Bone marrow (tissue), 2 donors: ENCODE results near the gene CRACR2A.

Experiments used
- DNase-seq, 2 donors: peaks; one replicate each; lab custom pipeline; 2025; lab: John Stamatoyannopoulos, UW

Gene CRACR2A

DNA sequence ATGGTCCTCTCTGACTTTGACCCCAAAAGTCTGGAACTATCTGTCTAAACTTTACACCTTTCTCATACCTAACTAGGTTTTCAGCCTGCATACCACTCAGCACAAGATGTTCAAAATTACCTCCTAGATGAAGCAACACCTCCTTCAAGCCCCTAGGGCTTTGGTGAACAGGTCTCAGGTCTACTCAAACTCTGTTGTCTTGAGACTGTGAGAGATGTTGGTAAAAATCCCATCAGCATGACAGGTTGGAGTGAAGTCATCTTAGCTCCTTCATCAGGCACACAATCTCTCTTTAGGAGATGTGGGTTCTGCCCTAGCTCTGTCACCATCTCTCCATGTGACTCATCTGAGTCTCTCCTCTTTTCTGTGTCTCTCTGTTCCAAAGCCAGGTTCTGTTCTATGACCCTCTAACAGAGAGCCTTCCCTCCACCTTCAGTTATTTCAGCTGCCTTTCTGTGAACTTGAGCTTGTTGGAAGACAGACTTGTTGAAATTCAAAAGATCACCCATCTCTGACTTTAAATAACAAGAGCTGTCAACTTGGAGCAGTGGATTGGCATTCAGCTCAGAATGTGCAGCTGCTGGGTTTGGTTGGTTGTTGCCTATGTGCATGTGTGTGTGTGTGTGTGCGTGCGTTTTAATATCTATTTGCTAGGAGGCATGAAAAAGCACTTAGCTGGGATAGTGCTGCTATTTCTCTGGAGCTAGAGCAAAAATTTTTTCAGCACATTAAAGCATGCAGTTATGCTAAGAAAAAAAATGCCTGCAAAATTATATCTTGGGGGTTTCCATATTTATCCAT, 130.7 kb downstream of the CRACR2A start:
- DNase-seq = no peak

DNA sequence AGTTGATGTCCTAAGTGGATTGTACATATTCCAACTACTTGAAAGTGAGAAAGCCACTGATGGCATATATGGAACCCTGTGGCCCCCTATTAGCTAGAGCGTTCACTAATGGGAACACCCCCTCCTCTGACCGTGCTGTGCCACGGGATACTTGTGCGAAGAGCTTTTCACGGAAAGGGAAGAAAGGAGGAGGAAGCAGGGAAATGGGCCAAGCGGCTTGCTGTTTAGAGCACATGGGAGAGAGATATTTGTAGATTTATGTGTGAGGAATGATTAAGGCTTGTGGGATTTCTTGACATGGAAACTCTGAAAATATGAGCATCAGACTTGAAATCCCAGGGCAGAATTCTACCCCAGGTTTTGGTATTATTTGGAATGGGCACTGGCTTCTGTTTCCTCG, 132.1 kb downstream of the CRACR2A start:
- no peak for DNase-seq

DNA sequence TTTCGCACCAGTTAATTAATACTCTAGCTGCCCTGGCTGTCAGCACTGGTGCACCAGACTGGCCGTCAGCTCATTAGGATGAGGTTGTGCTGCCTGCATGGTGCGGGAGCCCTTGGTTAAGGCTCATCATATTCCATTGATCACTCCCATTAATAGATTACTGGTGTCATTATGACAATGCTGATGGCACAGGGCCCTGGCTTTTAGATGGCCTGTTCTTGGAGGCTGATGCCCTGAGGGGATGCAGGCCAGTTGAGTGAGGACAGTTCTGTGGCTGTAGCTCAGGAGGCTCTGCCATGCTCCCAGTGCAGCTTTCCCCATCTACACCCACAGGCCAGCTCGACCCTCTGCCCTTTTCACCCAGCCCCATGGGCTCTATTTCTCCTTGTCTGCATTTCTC, 135.3 kb downstream of the CRACR2A start:
- DNase-seq = no peak

DNA sequence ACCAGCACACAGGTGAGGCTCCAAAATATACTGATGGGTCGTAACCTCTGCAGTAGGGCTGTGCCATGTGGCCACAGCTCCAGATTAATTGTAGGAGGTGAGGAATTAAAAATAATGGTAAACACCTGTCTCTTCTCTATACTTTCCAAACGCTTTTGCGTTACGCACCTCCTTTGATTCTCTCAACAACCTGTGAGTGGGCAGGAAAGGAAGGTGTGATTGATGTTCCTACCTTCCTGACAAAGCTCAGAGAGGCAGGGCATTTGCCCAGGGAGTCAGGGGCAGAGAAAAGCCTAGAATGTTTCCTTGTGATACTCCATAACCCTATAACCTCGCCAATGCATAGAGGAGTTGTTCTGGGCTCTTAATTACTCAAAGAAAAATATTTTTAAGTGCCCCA, 137.0 kb downstream of the CRACR2A start:
- no peak for DNase-seq

DNA sequence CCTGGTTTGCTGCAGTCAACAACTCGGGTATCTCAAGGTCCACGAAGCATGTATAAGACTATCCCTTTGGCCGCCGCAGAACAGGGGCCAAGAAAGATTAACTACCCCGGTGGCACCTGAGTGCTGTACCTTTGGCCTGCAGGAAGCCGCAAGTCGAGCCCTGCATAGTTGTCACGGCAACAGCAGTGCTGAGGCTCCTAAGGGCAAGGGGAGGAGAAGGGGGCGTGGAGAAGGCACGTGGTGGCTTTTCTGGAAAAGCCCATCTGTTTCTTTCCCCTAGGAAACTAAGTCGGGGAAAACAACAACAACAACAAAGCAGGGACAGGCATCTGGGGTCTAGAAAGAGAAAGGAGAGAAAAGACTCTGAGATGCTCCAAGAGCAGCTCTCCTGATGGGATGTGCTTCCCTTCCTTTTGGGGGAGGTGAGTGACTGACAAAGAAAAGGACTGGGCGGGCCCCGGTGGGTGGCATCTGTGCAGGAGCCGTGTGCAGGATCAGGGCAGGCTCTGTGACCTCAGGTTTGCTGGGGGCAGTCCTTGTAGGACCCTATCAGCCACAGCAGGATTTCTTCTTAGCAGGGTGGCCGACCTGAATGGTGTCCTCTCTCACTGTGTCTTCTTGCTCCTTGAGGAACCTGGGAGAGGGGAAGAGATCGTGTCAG, 138.0 kb downstream of the CRACR2A start:
- DNase-seq = no peak

DNA sequence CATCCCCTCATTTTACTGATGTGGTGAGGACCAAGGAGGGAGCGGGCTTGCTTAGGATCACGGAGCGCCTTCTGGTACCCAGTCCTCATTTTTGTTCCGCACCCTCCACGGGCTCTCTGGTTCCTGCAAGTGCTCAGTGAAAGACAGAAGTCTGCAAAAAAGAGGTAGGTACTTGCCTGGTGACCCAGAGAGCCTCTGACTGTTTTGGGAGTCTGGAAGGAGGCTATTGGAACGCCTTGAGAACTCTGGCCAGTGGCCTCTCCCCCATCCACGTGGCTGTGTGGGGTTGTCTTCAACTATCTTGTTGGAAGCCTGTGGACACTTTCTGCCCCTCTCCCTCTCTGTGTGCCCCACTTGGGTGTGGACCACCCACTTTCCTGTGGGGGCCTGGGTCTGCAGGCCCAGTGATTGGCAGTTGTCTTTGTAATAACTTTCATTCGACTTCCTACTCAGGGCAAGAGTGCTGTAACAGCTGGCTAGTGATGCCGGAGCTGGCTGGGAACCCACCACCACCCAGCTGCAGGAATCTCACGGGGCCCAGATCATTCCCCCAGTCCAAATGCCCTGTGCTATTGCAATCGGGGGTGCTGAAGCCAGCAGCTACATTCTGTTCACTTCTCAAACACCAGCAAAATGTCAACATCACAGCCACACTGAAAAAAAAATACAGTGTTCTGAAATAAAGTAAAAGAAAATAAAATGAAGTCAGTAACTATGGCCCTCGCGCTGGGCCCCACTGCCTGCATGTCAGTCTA, 139.1 kb downstream of the CRACR2A start:
- DNase-seq = no peak

DNA sequence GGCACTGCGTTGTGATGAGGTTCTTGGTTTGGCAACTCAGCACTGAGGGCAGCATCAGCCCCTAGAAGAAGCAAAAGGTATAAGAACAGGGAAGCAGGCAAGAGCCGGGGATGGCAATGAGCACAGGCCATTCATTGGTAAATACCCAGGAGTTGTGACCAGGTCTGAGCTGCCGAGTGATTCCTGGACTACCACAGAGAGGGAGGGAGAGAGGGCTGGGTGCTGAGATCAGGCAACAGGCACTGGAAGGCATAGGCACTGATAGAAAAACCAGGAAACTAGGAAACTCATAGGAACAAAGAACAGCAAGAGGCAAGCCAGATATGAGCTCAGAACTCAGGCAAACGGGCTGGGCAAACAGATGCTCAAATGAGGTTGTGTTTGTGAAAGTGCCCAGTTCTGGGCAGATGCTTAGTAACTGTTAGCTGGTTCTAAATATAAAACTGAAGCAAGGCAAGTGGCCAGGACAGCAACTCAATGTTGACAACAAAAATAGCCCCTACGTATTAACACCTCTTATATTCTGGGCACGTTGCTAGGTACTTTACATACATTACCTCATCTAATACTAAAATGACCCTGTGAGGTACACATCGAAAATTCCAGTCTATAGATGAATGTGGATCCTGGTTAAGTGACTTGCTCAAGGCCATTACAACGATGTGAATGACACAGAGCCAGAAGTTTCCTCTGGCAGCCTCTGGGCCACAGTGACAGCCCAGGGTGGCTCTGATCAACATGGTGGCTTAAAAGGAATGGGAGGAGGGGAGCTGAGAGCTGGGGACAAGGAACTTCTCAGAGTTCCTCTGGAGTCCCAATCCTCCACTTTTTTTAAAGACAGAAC, 140.8 kb downstream of the CRACR2A start:
- no peak for DNase-seq

DNA sequence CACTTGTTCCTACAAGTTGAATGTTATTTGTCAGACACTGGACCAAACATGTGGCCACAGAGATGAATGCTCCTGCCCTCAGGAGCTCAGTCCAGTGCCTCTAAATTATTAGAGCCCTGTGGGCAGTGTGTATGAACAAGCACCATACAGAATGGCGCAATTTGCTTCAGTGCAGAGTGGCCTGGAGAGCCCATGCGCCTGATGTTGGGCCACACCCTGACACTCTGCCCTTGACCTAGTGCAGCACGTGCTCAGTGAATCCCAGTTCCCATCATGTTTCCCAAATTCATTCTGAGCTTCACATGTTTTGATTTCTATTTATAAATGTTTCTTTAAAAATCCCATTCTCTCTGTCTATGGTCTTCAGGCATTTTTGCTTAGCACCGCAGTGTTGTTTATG, 145.1 kb downstream of the CRACR2A start:
- DNase-seq = no peak

DNA sequence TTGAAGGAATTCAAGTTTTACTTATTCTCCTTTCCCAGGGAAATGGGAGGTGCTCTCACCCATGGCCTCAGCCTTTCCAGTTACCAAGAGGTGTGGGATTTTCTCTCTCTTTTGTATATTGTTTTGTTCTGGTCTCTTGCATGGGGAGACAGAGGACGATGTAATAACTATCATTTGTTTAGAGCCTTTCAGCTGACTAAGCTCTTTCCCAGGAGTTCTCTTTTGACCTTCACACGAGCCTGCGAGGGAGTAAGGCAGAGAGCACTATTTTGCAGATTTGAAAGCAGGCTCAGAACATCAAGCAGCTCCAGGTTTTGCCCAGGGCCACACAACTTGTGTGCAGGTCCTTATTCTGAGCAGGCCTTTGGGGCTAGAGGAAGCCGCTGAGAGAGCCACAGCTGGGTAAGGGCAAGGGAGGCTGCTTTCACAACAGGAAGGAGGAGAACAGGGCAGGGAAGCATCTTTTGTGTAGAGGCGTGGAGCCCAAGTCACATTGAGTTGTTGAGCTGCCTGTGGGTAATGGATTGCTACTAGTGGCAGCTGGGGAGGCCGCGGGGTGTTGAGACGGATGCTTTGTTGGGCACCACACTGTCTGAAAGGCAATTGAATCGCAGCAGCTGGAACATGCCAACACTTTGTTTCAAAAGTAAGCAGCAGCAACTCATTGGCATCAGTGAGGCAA, 145.7 kb downstream of the CRACR2A start:
- DNase-seq = no peak

DNA sequence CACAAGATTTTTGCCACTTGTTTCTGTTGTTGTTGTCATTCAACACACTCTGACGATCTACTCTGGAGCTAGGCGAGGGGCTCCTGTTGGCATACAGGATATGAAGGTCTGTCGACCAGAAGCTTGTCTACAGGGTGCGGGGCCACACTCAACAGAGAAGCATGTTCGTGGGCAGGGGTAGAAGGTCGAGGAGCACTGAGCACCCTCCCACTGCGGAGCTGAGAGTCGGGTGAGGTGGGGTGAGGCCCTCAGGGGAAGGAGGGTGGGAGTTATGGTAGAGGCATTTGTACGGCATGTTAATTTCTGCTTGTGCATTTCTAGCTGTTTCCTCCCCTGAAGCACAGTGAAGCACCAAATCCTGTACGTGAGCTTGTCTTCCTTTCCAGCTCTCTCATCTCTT, 146.8 kb downstream of the CRACR2A start:
- DNase-seq = no peak

DNA sequence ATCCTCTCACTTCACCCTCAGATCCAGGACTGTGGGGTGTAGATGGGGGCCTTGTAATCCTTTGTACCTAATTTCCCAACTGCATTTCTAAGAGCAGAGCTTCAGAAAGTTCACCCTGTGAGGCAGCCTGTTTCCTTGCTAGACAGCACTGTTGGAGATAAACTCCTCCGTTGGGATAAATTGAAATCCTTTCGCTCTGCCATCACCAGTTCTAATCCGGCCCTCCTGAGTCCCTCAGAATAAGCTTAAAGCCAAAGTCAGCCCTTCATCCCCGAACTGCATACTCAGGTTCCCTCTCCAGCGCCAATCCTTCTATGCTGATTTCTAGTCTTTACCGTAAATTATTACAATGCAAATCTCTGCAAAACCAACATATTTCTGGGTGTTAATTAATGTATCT, 147.2 kb downstream of the CRACR2A start:
- DNase-seq = no peak

DNA sequence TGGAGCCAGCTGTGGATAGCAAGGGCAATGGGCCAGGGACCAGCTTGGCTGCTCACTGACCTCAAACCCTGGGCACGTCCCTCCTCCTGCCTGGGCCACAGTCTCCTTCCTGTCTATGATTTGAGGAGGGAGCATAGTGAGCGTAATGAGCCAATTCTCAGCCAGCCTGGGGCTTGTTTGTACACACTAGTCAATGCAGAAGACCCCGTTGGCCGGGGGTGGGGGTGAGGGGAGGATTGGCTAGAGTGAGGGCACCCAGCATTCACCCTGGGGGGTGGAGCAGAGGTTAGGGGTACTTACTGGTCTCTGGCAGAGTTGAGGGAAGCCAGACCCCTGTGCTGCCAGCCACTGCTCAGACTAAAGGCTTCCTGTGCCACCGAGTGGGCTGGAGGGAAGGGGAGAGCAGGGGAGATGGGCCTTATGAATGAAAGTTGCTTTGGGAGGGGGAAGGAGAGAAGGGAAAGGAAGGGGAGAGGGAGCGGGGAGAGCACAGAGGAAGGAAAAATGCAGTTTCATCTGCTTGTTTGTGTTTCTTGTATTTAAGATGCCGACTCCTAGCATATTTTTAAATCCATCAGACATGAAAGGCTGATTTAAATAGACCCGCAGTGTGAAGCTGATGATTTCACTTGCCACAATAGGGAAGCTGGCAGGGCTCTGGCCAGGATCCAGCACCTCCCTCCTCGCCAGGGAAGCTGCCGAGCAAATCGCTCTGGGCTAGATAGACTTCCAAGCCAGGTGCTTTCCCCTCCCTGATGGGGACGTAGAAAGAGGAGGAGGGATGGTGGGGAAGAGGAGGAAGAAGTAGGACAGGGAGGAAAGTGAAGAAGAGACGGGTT, 147.9 kb downstream of the CRACR2A start:
- DNase-seq = peak in 1 of 2 donors; percentile 2

DNA sequence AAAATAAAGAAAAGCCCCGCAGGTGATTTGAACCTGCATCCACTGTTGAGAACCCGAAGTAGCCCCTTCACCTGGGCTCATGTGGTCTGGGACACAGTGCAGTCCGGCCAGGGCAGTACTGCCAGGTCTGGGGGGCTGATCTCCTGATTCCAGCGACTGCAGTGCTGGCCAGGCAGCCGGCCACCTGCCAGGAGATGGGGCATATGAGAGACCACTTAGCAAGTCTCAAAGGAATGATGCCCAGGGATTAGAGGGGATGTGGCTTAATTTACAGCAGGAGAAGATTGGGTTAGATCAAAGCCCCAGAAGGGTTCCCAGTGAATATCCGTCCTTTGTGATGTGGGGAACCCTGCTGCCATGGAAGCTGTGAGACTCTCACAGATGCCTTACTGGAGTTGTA, 148.6 kb downstream of the CRACR2A start:
- DNase-seq = no peak

DNA sequence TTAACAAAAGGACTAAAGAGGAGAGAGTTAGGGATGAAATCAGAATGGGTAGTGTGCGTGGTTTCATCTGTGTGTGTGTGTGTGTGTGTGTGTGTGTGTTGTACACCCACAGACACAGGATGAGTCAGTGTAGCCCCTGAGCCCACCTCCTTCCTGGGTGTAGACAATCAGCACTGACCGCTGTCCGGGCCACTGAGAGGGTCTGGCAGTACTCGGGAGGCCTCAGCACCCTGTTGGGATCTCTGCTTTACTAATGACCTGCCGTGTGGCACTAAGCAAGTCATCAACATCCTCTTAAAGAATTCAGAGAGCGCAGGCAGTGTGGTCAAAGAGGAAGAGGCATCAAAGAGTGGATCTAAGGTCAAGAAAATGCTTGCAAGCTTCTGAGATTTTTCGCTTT, 149.3 kb downstream of the CRACR2A start:
- DNase-seq = no peak

DNA sequence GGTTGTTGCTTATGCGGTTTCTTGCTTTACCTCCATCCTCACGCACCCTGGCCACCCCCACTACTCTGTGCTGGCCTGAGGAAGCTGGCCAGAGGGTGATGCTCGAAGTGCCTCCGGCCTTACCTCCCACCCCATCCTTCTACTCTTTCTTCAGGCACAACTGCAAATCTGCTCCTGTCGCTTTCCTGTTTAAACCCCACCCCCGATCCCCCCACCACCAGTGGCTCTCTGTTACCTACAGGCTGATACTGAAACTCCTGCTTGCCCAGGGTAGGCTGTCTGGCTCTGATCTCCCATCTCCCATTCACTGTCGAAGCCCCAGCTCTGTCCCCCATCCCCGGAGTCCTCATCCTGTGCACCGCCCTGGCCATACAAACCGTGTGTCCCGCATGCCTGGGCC, 150.4 kb downstream of the CRACR2A start:
- DNase-seq = no peak

DNA sequence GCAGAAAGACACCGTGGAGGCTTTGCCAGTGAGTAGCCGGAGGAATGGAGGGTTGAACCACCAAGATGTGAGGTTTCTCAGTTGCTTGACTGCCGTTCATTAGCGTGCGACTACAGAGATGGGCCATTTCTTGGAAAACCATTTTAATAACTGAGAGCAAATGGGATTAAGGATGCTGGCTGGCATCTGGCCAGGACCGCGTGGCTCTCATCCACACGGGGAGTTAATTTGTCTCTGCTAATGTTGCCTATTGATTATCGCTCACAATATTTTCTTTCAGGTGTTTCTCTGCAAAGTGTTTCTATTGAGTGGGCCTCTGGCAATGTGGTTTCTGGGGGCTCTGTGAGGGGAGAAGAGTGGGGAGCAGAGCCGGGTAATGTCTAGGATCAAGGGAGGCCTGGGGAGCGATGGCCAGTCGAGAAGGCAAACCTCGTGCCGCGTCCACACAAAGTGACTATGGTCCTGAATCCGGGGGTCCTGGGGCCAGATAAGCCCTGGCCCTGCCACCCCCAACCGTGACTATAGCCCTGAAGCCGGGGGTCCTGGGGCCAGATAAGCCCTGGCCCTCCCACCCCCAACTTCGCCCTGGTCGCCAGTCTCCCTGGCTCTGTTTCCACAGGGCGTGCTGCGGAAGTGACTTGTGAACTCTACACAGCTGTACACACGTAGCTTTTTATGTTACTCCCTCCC, 151.3 kb downstream of the CRACR2A start:
- DNase-seq = no peak

DNA sequence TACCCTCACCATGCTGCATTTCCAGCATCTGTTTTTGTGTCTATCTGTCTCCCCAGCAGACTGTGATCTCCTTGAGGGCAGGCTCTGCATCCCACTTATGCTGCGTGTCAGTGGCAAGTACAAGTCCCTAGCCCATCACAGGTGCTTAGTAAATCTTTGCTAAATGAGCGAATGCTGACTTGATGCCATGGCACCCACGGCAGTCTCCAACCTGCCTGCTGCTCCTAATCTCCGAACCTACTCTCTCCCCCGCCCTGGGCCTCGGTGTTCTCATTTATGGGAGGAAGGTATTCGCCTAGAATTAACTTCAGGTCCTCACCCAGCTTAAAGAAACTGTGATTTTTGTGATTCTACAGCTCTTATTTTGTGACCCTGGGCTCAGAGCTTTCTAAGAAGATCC, 152.0 kb downstream of the CRACR2A start:
- no peak for DNase-seq

DNA sequence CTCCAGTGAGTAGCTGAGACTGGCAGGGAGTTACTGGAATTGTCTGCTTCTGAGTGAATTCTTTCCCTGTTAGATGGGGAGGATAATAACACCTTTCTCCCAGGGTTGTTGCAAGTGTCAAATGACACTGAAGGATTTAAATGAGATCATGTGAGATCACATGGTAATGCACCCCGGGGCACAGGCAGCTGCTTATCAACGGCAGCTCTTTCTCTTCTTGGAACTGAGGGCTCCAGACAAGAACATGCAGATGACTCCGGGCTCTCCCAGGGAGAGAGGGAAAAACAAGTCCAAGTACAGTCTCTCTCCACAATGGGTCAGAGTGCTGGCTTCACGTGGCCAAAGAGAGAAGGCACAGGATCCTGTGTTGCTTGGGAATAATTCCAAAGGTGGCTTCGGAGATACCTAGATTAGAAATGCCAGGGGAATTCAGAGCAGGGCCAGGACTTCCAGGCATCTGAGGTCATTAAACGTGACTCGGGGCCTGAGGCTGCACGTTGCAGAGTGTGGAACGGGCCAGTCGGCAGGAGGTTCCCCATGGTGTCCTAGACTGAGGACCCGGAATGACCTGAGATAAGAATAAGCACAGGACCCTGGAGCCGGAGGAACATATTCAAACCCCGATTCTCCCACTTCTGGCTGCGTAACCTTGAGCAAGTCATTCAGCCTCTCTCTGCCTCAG, 152.7 kb downstream of the CRACR2A start:
- DNase-seq = no peak
